Choroid plexus epithelial cell (primary cell): ENCODE measurements around the gene TBX4.

ENCODE experiments used
- DNase-seq: peaks from one replicate; pipeline ENCODE4 v3.0.0-alpha.2; 2010; ENCODE audit warnings: low read depth
- H3K4me3 ChIP-seq: 2 replicates; pipeline ENCODE4 v1.5.1; 2011; ENCODE audit warnings: low read depth, mild to moderate bottlenecking, control low read depth, low read length, moderate library complexity
- TF ChIP-seq, protein P1 (sequence below): conservative IDR thresholded peaks from 2 replicates; pipeline ENCODE4 v1.5.1; 2011; ENCODE audit warnings: low read depth, mild to moderate bottlenecking, control low read depth, inconsistent platforms, low read length, moderate library complexity

The TBX4 gene

DNA sequence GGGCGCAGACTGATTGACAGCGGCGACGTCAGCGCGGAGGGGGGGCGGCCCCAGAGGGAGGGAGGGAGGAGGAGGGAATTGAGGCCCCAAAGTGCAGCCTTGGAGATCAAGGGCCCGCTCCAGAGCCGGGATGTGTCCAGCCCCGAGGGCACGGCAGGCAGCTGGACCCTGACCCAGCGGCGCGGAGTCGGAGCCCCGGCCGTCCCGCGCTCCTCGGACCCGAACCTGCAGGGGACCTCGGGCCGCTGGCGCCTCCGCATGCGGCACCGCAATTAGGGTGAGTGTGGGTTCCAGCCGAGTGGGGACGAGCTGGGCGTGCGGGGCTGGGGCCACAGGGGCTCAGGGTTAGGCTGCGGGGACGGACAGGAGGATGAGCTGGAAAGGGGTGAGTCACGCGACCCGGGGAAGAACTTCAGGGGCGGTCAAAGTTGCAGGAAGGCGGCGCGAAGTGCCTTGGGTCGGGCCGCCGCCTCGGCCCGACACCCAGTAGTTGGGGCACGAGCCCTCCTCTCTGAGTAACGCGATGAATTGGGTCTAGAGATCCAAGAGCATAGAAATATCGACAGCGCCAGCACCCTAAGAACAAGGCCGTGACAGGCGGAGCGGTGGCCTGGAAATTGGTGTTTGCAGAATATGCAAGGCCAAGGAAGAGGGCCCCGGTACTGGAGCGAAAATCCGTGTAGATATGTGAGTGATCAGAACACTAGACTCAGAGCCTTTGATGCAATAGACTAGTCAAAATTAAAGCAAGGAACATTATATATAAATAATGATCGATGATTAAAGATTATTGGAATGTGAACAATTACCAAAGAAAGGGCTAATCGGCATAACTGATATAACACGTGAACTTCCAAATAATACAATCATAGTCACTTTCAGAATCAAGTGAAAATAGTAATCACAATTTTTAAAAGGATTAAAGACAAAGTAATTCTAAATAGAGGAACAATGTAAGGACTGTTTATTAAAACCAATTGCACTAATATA lies at the start of gene TBX4:
TBX4 (plus strand) TSS at position 122 of the 990 bp plus-strand sequence. CDS start 4,069 bp downstream, outside the sequence.
- DNase-seq, result no peak
- H3K4me3 ChIP-seq, result no peak within 1 kb of the TSS
- TF ChIP-seq, protein P1, sequence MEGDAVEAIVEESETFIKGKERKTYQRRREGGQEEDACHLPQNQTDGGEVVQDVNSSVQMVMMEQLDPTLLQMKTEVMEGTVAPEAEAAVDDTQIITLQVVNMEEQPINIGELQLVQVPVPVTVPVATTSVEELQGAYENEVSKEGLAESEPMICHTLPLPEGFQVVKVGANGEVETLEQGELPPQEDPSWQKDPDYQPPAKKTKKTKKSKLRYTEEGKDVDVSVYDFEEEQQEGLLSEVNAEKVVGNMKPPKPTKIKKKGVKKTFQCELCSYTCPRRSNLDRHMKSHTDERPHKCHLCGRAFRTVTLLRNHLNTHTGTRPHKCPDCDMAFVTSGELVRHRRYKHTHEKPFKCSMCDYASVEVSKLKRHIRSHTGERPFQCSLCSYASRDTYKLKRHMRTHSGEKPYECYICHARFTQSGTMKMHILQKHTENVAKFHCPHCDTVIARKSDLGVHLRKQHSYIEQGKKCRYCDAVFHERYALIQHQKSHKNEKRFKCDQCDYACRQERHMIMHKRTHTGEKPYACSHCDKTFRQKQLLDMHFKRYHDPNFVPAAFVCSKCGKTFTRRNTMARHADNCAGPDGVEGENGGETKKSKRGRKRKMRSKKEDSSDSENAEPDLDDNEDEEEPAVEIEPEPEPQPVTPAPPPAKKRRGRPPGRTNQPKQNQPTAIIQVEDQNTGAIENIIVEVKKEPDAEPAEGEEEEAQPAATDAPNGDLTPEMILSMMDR, result no peak

GRCh38 chr17:61402978-61403800 lies 49.0 kb upstream of the TBX4 start:
- peak; percentile 41 for DNase-seq
- TF ChIP-seq, protein P1, result no peak
- no peak overlapping the region for H3K4me3 ChIP-seq

DNA sequence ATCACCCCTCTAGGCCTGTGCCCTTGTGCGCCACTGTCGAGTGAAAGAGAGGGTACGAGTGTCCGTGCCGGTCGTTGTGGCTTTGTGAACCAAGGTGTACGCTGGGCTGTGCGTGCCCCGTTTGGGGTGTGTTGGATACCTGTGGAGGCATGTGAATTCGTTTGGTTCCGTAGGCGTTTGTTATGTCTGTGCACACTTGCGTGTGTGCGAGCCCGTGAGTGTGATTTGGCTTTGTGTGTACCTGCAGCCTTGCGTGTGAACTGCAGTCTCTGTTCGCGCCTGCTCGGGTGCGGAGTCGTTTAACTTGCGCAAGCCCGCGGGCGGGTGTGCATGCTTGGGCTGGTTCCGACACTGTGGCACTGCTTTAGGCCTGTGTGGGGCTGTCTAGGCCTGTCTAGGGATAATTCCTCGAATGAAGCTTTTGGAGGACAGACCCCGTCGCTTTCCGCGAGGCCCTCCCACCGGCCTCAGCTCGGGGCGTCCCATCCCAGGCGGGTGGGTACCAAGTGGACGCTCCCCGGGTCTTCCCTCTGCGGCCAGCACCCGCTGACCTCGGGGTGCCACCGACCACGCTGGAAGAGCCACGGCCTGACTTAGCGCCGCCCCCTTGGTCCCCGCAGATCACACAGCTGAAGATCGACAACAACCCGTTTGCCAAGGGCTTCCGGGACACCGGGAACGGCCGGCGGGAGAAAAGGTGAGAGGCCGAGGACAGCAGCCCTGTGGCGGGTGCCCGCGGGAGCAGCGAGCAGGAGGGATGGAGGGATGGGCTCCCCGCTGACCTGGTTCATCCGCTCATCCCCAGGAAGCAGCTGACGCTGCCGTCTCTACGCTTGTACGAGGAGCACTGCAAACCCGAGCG lies 48.2 kb upstream of the TBX4 start:
- TF ChIP-seq, protein P1, result no peak
- no peak for DNase-seq
- H3K4me3 ChIP-seq, result no peak overlapping the region

DNA sequence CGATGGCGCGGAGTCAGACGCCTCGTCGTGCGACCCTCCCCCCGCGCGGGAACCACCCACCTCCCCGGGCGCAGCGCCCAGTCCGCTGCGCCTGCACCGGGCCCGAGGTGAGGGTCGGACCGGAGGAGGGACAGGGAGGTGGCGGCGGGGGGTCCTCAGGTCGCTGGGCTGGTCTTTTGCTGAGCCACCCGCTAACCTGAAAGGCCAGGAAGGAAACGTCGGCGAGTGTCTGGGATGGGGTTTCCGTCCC lies 47.6 kb upstream of the TBX4 start:
- DNase-seq, result no peak
- no peak overlapping the region for H3K4me3 ChIP-seq
- TF ChIP-seq, protein P1, result no peak

DNA sequence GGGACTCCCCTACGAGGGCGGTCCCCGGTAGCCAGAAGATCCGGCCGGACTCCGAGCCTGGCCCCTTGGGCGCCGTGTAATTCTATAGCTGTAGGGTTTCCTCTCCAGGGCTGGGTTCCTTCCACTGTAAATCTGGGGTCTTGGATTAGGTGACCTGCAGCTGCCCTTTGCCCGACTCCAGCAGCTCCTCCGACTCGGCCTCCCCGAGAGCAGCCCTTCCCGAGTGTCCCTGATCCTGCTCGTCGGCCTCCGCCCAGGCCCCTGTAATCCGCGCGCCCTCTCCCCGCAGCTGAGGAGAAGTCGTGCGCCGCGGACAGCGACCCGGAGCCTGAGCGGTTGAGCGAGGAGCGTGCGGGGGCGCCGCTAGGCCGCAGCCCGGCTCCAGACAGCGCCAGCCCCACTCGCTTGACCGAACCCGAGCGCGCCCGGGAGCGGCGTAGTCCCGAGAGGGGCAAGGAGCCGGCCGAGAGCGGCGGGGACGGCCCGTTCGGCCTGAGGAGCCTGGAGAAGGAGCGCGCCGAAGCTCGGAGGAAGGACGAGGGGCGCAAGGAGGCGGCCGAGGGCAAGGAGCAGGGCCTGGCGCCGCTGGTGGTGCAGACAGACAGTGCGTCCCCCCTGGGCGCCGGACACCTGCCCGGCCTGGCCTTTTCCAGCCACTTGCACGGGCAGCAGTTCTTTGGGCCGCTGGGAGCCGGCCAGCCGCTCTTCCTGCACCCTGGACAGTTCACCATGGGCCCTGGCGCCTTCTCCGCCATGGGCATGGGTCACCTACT lies 47.1 kb upstream of the TBX4 start:
- TF ChIP-seq, protein P1, result no peak
- H3K4me3 ChIP-seq, result no peak overlapping the region
- DNase-seq, result no peak
